H1 (cell line): ENCODE results near the gene ZNF408.

Experiments used
- EGR1 ChIP-seq: IDR thresholded peaks from 2 replicates; pipeline ENCODE4 v1.6.1; 2011; ENCODE audit warnings: low read depth, low read length, borderline replicate concordance
- JUND ChIP-seq: IDR thresholded peaks from 2 replicates; pipeline ENCODE4 v1.6.1; 2011; ENCODE audit warnings: mild to moderate bottlenecking, improper control_type of control experiment, low read length

- TF ChIP-seq EGR1 (no peak), JUND (no peak)
Measured at GRCh38 chr11:46674463-46675287, 26.2 kb upstream of the ZNF408 start.
